AG04449 (cell line): Measurements from ENCODE around the gene MDM4.

Experiments used
- CTCF ChIA-PET: fragments of 350-600 bp; formaldehyde crosslinking; extraction: SDS; loops from one replicate; lab custom pipeline; 2021; ENCODE audit warnings: antibody characterized with exemption; lab: Yijun Ruan, JAX
- POLR2A ChIA-PET: fragments of 400-600, 350-600 bp; formaldehyde crosslinking; extraction: SDS; loops from one replicate; lab custom pipeline; 2020; ENCODE audit warnings: antibody characterized with exemption, inconsistent platforms; lab: Yijun Ruan, JAX
- DNase-seq: peaks from one replicate; pipeline ENCODE4 v3.0.0-alpha.2; 2010; ENCODE audit warnings: low read depth, low spot score
- H3K4me3 ChIP-seq: 2 replicates; pipeline ENCODE4 v1.5.1; 2011; ENCODE audit warnings: low read depth, mild to moderate bottlenecking, control low read depth, low read length
- CTCF ChIP-seq: IDR thresholded peaks from one replicate; pipeline ENCODE4 v1.5.1; 2011; ENCODE audit warnings: mild to moderate bottlenecking, moderate library complexity, low read length, control low read depth, inconsistent platforms; ENCODE audit not compliant: insufficient read depth; ENCODE audit errors: missing control alignments

The MDM4 gene

GRCh38 chr1:204575221-204576190 lies 59.3 kb downstream of the MDM4 start:
- TF ChIP-seq CTCF = no peak
- no peak overlapping the region for H3K4me3 ChIP-seq

GRCh38 chr1:204576422-204576821 lies 60.2 kb downstream of the MDM4 start:
- ChIA-PET POLR2A (no interaction called here), CTCF (interaction anchor here (3.8 to 20.2 kb wide), 2 partner anchors 10 to 231 kb away, joined by 33 to 673 read pairs; no protein-coding TSS in a partner anchor)
- no peak for TF ChIP-seq CTCF
- DNase-seq = no peak
- no peak overlapping the region for H3K4me3 ChIP-seq

More at GRCh38 chr1:204575221-204576190, 59.3 kb downstream of the MDM4 start:
- no peak for DNase-seq
- ChIA-PET CTCF (interaction anchor here (1.2 to 20.2 kb wide), 3 partner anchors 9 to 232 kb away, joined by 3 to 673 read pairs (median 33); no protein-coding TSS in a partner anchor), POLR2A (no interaction called here)

GRCh38 chr1:204577794-204578478 lies 61.7 kb downstream of the MDM4 start:
- CTCF ChIA-PET = interaction anchor here (1.6 to 5.0 kb wide), 3 partner anchors 12 to 229 kb away, joined by 4 to 24 read pairs (median 13); no protein-coding TSS in a partner anchor
- POLR2A ChIA-PET = no interaction called here
- no peak for DNase-seq
- H3K4me3 ChIP-seq = no peak overlapping the region
- TF ChIP-seq CTCF = no peak

DNA sequence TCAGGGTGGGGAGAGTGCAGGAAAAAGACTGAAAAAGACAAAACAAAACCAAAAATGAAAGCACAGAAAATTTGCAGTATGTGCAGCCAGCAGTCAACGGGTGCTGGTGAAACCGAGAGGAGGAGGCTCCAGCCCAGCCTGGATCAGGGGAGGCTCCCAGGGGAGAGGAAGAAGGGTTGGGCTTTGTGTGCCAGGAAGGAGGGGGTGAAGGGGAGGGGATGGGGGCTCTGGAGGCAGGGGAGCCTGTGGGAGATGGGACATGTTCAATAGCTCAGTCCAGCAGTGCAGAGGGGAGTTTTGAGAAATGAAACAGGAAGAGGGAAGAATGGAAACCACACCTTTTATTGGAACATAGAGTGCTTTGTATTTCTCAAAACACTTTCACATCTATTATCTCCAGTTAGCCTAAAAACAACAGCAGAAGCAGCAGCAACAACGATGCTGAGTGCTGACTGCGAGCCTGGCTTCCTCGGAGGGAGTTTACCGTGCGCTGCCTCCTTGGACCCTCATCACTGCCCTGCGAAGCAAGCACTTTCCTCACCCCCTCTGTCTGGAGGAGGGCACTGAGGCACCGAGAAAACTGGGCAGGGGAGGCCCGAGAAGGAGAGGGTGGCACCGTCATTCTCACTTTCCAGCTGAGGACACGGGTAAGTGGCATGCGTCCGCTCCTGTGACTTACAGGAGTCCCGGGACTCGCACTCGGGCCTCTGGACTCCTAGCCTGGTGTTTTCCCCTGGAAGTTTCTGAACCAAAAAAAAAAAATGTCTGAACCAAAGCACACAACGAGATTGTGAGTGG lies 62.9 kb downstream of the MDM4 start:
- DNase-seq = no peak
- H3K4me3 ChIP-seq = no peak overlapping the region
- no peak for TF ChIP-seq CTCF
- ChIA-PET CTCF (interaction anchor here (0.6 to 5.0 kb wide), 7 partner anchors 10 to 228 kb away, joined by 3 to 24 read pairs (median 4); no protein-coding TSS in a partner anchor), POLR2A (no interaction called here)

GRCh38 chr1:204579681-204580080 lies 63.5 kb downstream of the MDM4 start:
- CTCF ChIA-PET = interaction anchor here (0.6 to 5.0 kb wide), 7 partner anchors 10 to 228 kb away, joined by 3 to 24 read pairs (median 7); no protein-coding TSS in a partner anchor
- POLR2A ChIA-PET = no interaction called here
- TF ChIP-seq CTCF = no peak
- DNase-seq = no peak
- H3K4me3 ChIP-seq = no peak overlapping the region
